Sigmoid colon (tissue), 7 donors: ENCODE results near the gene AP5S1. TPM values are rescaled to one million over a fixed set of nuclear protein-coding genes. Genes with fewer than 3 reads are reported as not detected.
A peak's percentile ranks its signal among the peaks of the same experiment; 100 is the strongest.

Experiments
- DNase-seq: peaks from one replicate; pipeline ENCODE4 v3.0.0-alpha.2; 2019
- H3K27ac ChIP-seq, 4 donors: fragments of 200-600 bp; sonication (generic); one replicate each; pipeline ENCODE4 v1.5.1; 2016 to 2019; ENCODE audit warnings: mild to moderate bottlenecking in 1 of 4
- H3K27me3 ChIP-seq, 3 donors: fragments of 200-600 bp; sonication (generic); one replicate each; pipeline ENCODE4 v1.5.1; 2019; ENCODE audit warnings: mild to moderate bottlenecking in 1 of 3
- H3K36me3 ChIP-seq, 4 donors: fragments of 200-600 bp; sonication (generic); one replicate each; pipeline ENCODE4 v1.5.1; 2016 to 2019
- H3K4me1 ChIP-seq, 4 donors: fragments of 200-600 bp; sonication (generic); one replicate each; pipeline ENCODE4 v1.5.1; 2017 to 2019
- H3K4me3 ChIP-seq, 4 donors: fragments of 200-600 bp; sonication (generic); one replicate each; pipeline ENCODE4 v1.5.1; 2017 to 2019; ENCODE audit warnings: mild to moderate bottlenecking in 2 of 4, moderate library complexity in 1 of 4
- H3K9me3 ChIP-seq, 4 donors: fragments of 200-600 bp in 3 of 4; sonication (generic) in 3 of 4; one replicate each; pipeline versions ENCODE4 v1.5.1 to v1.6.1; 2013 to 2019
- CTCF ChIP-seq, 4 experiments: fragments of 450-650 bp in 3 of 4; fragments of 200-600 bp in 1 of 4; IDR thresholded peaks; one replicate each; pipeline ENCODE4 v1.5.1; 2016 to 2019; ENCODE audit warnings: antibody characterized with exemption in 4 of 4, mild to moderate bottlenecking in 3 of 4, moderate library complexity in 2 of 4
- EP300 ChIP-seq, 4 donors: sonication (generic); formaldehyde crosslinking; IDR thresholded peaks; one replicate each; pipeline ENCODE4 v1.6.1; 2017; ENCODE audit warnings: antibody characterized with exemption in 4 of 4
- POLR2A ChIP-seq, 2 donors: fragments of 450-650 bp; IDR thresholded peaks; one replicate each; pipeline ENCODE4 v1.6.1; 2016; ENCODE audit warnings: antibody characterized with exemption in 2 of 2, mild to moderate bottlenecking in 2 of 2, moderate library complexity in 2 of 2
- POLR2AphosphoS5 ChIP-seq, 4 donors: sonication (generic); formaldehyde crosslinking; IDR thresholded peaks; one replicate each; pipeline ENCODE4 v1.6.1; 2017; ENCODE audit warnings: antibody characterized with exemption in 4 of 4
- WGBS, 2 donors: extraction: QIAGEN DNeasy Blood & Tissue Kit; methylation state at CpG; one replicate each; pipeline ENCODE4 v1.1.7; 2013; 5-methylcytosine and 5-hydroxymethylcytosine counted together
- intact Hi-C: fragments of 100-400 bp; cut with DNase I; formaldehyde crosslinking; loops from one replicate; pipeline ENCODE4 v1.15.1; 2023
- polyA plus RNA-seq, 3 donors: library from polyadenylated mRNA; stranded (reverse); fragments of 200-250 nt; gene quantifications; one replicate each; pipeline ENCODE4 v1.2.3, GENCODE V29; 2013
- total RNA-seq, 4 donors: library from RNA; depleted of rRNA; stranded (reverse); fragments of >200 nt; gene quantifications; one replicate each; pipeline ENCODE4 v1.1.0, GENCODE V29; 2016
- donor health status: healthy with polysubstance abuse.
- donor health status: Bipolar disorder and iron deficiency.
- donor health status: healthy.

The AP5S1 gene
- total and polyA plus RNA-seq, 7 donors = 5.4 to 14.5 (median 10.8) TPM

GRCh38 chr20:3785240-3786125, 34.9 kb upstream of the AP5S1 start:
- H3K36me3 ChIP-seq = peaks cover 0 to 7% (median 0%) of the 10 kb centered on the region in 4 donors
- H3K4me3 ChIP-seq = peak overlapping the region; percentile 65 to 73 (median 68)
- peak overlapping the region; percentile 84 to 92 (median 86) for H3K27ac ChIP-seq
- no peaks in the 10 kb centered on the region for H3K27me3 ChIP-seq
- H3K9me3 ChIP-seq = no peaks in the 10 kb centered on the region
- H3K4me1 ChIP-seq = peaks cover 0 to 53% (median 43%) of the 10 kb centered on the region in 4 donors
- intact Hi-C loops = loop anchor here (1.0 to 10.0 kb wide), 3 partner anchors 35 to 229 kb away; partner anchors contain the start of genes AP5S1 and RNF24
- no peak for DNase-seq
- WGBS, 2 donors = 48 to 56% methylated on average over 79 of the region's 79 CpGs
- TF ChIP-seq CTCF (IDR thresholded peaks at IDR 0.05) = no peak
- TF ChIP-seq EP300 (IDR thresholded peaks at IDR 0.05) = no peak
- TF ChIP-seq POLR2A (IDR thresholded peaks at IDR 0.05) = no peak
- no peak for TF ChIP-seq POLR2AphosphoS5 (IDR thresholded peaks at IDR 0.05)

- Histone ChIP-seq H3K9me3 (no peaks in the 10 kb centered on the region), H3K4me3 (peak overlapping the region; percentile 65 to 73 (median 68)), H3K4me1 (peaks cover 0 to 47% (median 38%) of the 10 kb centered on the region in 4 donors), H3K36me3 (peaks cover 0 to 7% (median 0%) of the 10 kb centered on the region in 4 donors), H3K27me3 (no peaks in the 10 kb centered on the region), H3K27ac (peak overlapping the region; percentile 84 to 92 (median 86))
- DNase-seq = no peak
- intact Hi-C loops = loop anchor here (1.0 to 10.0 kb wide), 3 partner anchors 34 to 229 kb away; partner anchors contain the start of genes AP5S1 and RNF24
- TF ChIP-seq POLR2AphosphoS5 (IDR thresholded peaks at IDR 0.05) (peak in 2 of 4 donors; percentile 10 to 36), CTCF (IDR thresholded peaks at IDR 0.05) (no peak)
- WGBS, 2 donors = 2 to 4% methylated on average over 35 of the region's 35 CpGs
These were observed 34.2 kb upstream of the AP5S1 start for GRCh38 chr20:3786126-3786484.

- intact Hi-C loops = loop anchor here (1.0 to 10.0 kb wide), 3 partner anchors 34 to 228 kb away; partner anchors contain the start of genes AP5S1 and RNF24
These were observed 33.6 kb upstream of the AP5S1 start, which contains the start of gene CENPB for GRCh38 chr20:3786665-3787323. TSS of gene CENPB (minus strand) at chr20:3786740. CDS start at chr20:3786483, 257 bp downstream.

More at GRCh38 chr20:3786665-3787323, 33.6 kb upstream of the AP5S1 start, which contains the start of gene CENPB:
- DNase-seq = peak; percentile 94
- 3% methylated on average over 70 of the region's 70 CpGs for WGBS, 2 donors
- H3K4me3 ChIP-seq = peak within 1 kb of the TSS; percentile 65 to 73 (median 68)
- H3K27ac ChIP-seq = peak within 1 kb of the TSS; percentile 84 to 92 (median 86)
- H3K36me3 ChIP-seq = peaks cover 0 to 7% (median 0%) of the 10 kb centered on the region in 4 donors
- no peaks in the 10 kb centered on the region for H3K27me3 ChIP-seq
- H3K4me1 ChIP-seq = peaks cover 0 to 41% (median 34%) of the 10 kb centered on the region in 4 donors
- TF ChIP-seq CTCF (IDR thresholded peaks at IDR 0.05) (peak; percentile 17 to 79 (median 39)), EP300 (IDR thresholded peaks at IDR 0.05) (no peak), POLR2A (IDR thresholded peaks at IDR 0.05) (no peak), POLR2AphosphoS5 (IDR thresholded peaks at IDR 0.05) (peak in 1 of 4 donors; percentile 27)
- H3K9me3 ChIP-seq = no peaks in the 10 kb centered on the region
